ENCODE data around the gene BZW2. TPM values are rescaled to one million over a fixed set of nuclear protein-coding genes. Genes with fewer than 3 reads are reported as not detected.

BZW2 gene
- total RNA-seq, 2 experiments from 2014 or later: 41.0 to 44.1 TPM

GRCh38 chr7:16726189-16726588, 80.2 kb downstream of the BZW2 start:
- Mint-ChIP-seq H3K9me3 (no peaks in the 10 kb centered on the region), H3K27me3 (no peaks in the 10 kb centered on the region), H3K4me1 (no peaks in the 10 kb centered on the region), H3K27ac (no peak overlapping the region), H3K36me3 (peaks cover 2% of the 10 kb centered on the region), H3K4me3 (no peak overlapping the region)
- DNase-seq (no peak), ATAC-seq (ENCODE audit: low read depth) (no peak)
- POLR2A ChIA-PET: no interaction called here

GRCh38 chr7:16727736-16728135, 81.8 kb downstream of the BZW2 start:
- H3K4me3 Mint-ChIP-seq: no peak overlapping the region
- H3K4me1 Mint-ChIP-seq: no peaks in the 10 kb centered on the region
- no peaks in the 10 kb centered on the region for H3K27me3 Mint-ChIP-seq
- DNase-seq (no peak), ATAC-seq (ENCODE audit: low read depth) (no peak)
- H3K9me3 Mint-ChIP-seq: no peaks in the 10 kb centered on the region
- POLR2A ChIA-PET: no interaction called here
- no peak overlapping the region for H3K27ac Mint-ChIP-seq
- H3K36me3 Mint-ChIP-seq: peaks cover 3% of the 10 kb centered on the region

- Mint-ChIP-seq H3K4me3 (no peak overlapping the region), H3K36me3 (peaks cover 3% of the 10 kb centered on the region), H3K9me3 (no peaks in the 10 kb centered on the region), H3K27me3 (no peaks in the 10 kb centered on the region), H3K27ac (no peak overlapping the region), H3K4me1 (no peaks in the 10 kb centered on the region)
- POLR2A ChIA-PET: no interaction called here
- DNase-seq: no peak
- no peak for ATAC-seq (ENCODE audit: low read depth)
Measured at GRCh38 chr7:16728811-16729210, 82.8 kb downstream of the BZW2 start.

- Mint-ChIP-seq H3K4me1 (no peaks in the 10 kb centered on the region), H3K9me3 (no peaks in the 10 kb centered on the region), H3K27ac (no peak overlapping the region), H3K27me3 (no peaks in the 10 kb centered on the region), H3K4me3 (no peak overlapping the region), H3K36me3 (peaks cover 3% of the 10 kb centered on the region)
- ATAC-seq (ENCODE audit: low read depth) (no peak), DNase-seq (no peak)
- POLR2A ChIA-PET: no interaction called here
Measured at GRCh38 chr7:16729541-16729940, 83.6 kb downstream of the BZW2 start.

GRCh38 chr7:16730937-16731336, 85.0 kb downstream of the BZW2 start:
- Mint-ChIP-seq H3K27ac (no peak overlapping the region), H3K27me3 (peaks cover 2% of the 10 kb centered on the region), H3K9me3 (no peaks in the 10 kb centered on the region), H3K4me1 (no peaks in the 10 kb centered on the region), H3K4me3 (no peak overlapping the region), H3K36me3 (peaks cover 3% of the 10 kb centered on the region)
- ATAC-seq (ENCODE audit: low read depth) (no peak), DNase-seq (no peak)
- POLR2A ChIA-PET: no interaction called here

- POLR2A ChIA-PET: no interaction called here
- H3K9me3 Mint-ChIP-seq: no peaks in the 10 kb centered on the region
- H3K4me3 Mint-ChIP-seq: no peak overlapping the region
- DNase-seq: no peak
- no peak for ATAC-seq (ENCODE audit: low read depth)
- H3K27me3 Mint-ChIP-seq: peaks cover 2% of the 10 kb centered on the region
- no peaks in the 10 kb centered on the region for H3K4me1 Mint-ChIP-seq
- H3K27ac Mint-ChIP-seq: no peak overlapping the region
- H3K36me3 Mint-ChIP-seq: peaks cover 3% of the 10 kb centered on the region
Measured at GRCh38 chr7:16732828-16733227, 86.8 kb downstream of the BZW2 start.

- DNase-seq (no peak), ATAC-seq (ENCODE audit: low read depth) (no peak)
- POLR2A ChIA-PET: no interaction called here
- Mint-ChIP-seq H3K27me3 (peaks cover 2% of the 10 kb centered on the region), H3K4me1 (no peaks in the 10 kb centered on the region), H3K27ac (no peak overlapping the region), H3K36me3 (peaks cover 2% of the 10 kb centered on the region), H3K9me3 (no peaks in the 10 kb centered on the region), H3K4me3 (no peak overlapping the region)
Measured at GRCh38 chr7:16734148-16734726, 88.3 kb downstream of the BZW2 start.

- no peak for DNase-seq
- Mint-ChIP-seq H3K4me1 (no peaks in the 10 kb centered on the region), H3K9me3 (no peaks in the 10 kb centered on the region), H3K36me3 (peaks cover 2% of the 10 kb centered on the region), H3K4me3 (no peak overlapping the region), H3K27me3 (peaks cover 2% of the 10 kb centered on the region), H3K27ac (no peak overlapping the region)
- POLR2A ChIA-PET: no interaction called here
- ATAC-seq (ENCODE audit: low read depth): no peak
Measured at GRCh38 chr7:16735020-16735419, 89.0 kb downstream of the BZW2 start.

GRCh38 chr7:16738011-16738688, 92.2 kb downstream of the BZW2 start:
- no peaks in the 10 kb centered on the region for H3K9me3 Mint-ChIP-seq

GRCh38 chr7:16739863-16740622, 94.1 kb downstream of the BZW2 start:
- ATAC-seq (ENCODE audit: low read depth): no peak
- POLR2A ChIA-PET: no interaction called here
- no peak overlapping the region for H3K27ac Mint-ChIP-seq

More at GRCh38 chr7:16738011-16738688, 92.2 kb downstream of the BZW2 start:
- Mint-ChIP-seq H3K27me3 (peaks cover 2% of the 10 kb centered on the region), H3K36me3 (no peaks in the 10 kb centered on the region), H3K27ac (no peak overlapping the region), H3K4me3 (no peak overlapping the region), H3K4me1 (no peaks in the 10 kb centered on the region)
- DNase-seq (no peak), ATAC-seq (ENCODE audit: low read depth) (no peak)
- POLR2A ChIA-PET: no interaction called here

GRCh38 chr7:16740623-16740953, 94.6 kb downstream of the BZW2 start:
- Mint-ChIP-seq H3K27me3 (peaks cover 2% of the 10 kb centered on the region), H3K27ac (no peak overlapping the region), H3K36me3 (no peaks in the 10 kb centered on the region), H3K4me1 (no peaks in the 10 kb centered on the region), H3K9me3 (no peaks in the 10 kb centered on the region), H3K4me3 (no peak overlapping the region)
- DNase-seq (no peak), ATAC-seq (ENCODE audit: low read depth) (no peak)
- POLR2A ChIA-PET: no interaction called here

More at GRCh38 chr7:16739863-16740622, 94.1 kb downstream of the BZW2 start:
- Mint-ChIP-seq H3K4me3 (no peak overlapping the region), H3K9me3 (no peaks in the 10 kb centered on the region), H3K36me3 (no peaks in the 10 kb centered on the region), H3K27me3 (peaks cover 4% of the 10 kb centered on the region), H3K4me1 (no peaks in the 10 kb centered on the region)
- no peak for DNase-seq

GRCh38 chr7:16740996-16741395, 95.0 kb downstream of the BZW2 start:
- Mint-ChIP-seq H3K9me3 (no peaks in the 10 kb centered on the region), H3K4me3 (no peak overlapping the region), H3K36me3 (no peaks in the 10 kb centered on the region), H3K4me1 (no peaks in the 10 kb centered on the region), H3K27ac (no peak overlapping the region), H3K27me3 (peaks cover 2% of the 10 kb centered on the region)
- DNase-seq: no peak
- no peak for ATAC-seq (ENCODE audit: low read depth)
- POLR2A ChIA-PET: no interaction called here

GRCh38 chr7:16741676-16742075, 95.7 kb downstream of the BZW2 start:
- Mint-ChIP-seq H3K4me3 (no peak overlapping the region), H3K36me3 (no peaks in the 10 kb centered on the region), H3K27me3 (peaks cover 2% of the 10 kb centered on the region), H3K9me3 (no peaks in the 10 kb centered on the region), H3K27ac (no peak overlapping the region), H3K4me1 (no peaks in the 10 kb centered on the region)
- ATAC-seq (ENCODE audit: low read depth) (no peak), DNase-seq (no peak)
- POLR2A ChIA-PET: no interaction called here

- no peak overlapping the region for H3K27ac Mint-ChIP-seq
- H3K4me1 Mint-ChIP-seq: no peaks in the 10 kb centered on the region
- ATAC-seq (ENCODE audit: low read depth): no peak
- peaks cover 2% of the 10 kb centered on the region for H3K27me3 Mint-ChIP-seq
- H3K36me3 Mint-ChIP-seq: no peaks in the 10 kb centered on the region
- H3K9me3 Mint-ChIP-seq: no peaks in the 10 kb centered on the region
- DNase-seq: no peak
- POLR2A ChIA-PET: no interaction called here
- H3K4me3 Mint-ChIP-seq: no peak overlapping the region
Measured at GRCh38 chr7:16742547-16742946, 96.6 kb downstream of the BZW2 start.

All from activated naive CD8-positive, alpha-beta T cell treated with anti-CD3 and anti-CD28 coated beads, Interleukin-2, amount 10 ng/mL, durations not matched to agents 7 days and 5 days (primary cell).